ENCODE data around the gene PCNX3.

The PCNX3 gene

GRCh38 chr11:65584723-65585171, 30.8 kb upstream of the PCNX3 start:
- DNase-seq (ENCODE audit: low read depth, low spot score): no peak
- H3K4me3 ChIP-seq (ENCODE audit: low read depth, low read length): no peak overlapping the region
- CTCF ChIA-PET: interaction anchor here (4.7 to 6.8 kb wide), 3 partner anchors 8 to 13 kb away, joined by 35 to 60 read pairs (median 46); partner anchors contain the start of genes EHBP1L1, FAM89B and ZNRD2
- TF ChIP-seq CTCF (IDR thresholded peaks at IDR 0.05; ENCODE audit: insufficient read depth, low read length, missing control alignments): no peak
- POLR2A ChIA-PET: interaction anchor here (1.1 kb wide), 1 partner anchor 23 kb away, joined by 4 read pairs; no protein-coding TSS in a partner anchor

DNA sequence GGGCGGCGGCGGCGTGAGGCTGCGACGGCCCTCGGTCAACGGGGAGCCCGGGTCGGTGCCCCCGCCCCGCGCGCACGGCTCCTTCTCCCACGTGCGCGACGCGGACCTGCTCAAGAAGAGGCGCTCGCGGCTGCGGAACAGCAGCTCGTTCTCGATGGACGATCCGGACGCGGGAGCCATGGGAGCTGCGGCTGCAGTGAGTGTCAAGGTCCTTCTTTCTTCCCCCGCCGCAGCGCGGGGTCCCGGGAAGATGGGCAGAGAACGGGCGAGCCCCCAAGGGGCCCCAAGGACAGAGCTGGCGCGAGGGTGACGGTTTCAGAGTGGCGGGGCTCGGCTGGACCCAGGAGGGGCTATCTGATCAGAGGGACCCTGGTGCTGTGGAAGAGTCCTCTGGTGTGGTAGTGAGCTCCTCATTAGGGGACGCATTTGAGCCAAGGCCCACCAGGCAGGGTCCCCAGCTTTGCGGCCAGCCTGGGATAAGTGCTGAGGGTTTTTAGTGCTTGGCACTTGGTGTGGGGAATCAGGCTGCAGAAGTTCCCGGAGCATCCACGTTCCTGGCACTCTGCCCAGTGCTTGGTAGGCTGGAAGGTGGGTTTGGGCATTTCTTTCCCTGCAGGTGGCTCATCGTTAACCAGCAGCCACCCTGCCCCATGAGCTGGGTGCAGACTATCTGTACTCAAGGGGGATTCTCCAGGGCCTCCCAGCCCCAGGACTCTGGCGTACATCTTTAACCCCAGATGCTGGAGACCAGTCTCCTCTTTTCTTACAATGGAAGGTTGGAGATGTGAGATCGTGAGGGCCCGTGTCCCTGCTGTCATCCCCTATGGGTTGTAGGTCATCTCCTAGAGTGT, 30.0 kb upstream of the PCNX3 start:
- no peak for TF ChIP-seq CTCF (IDR thresholded peaks at IDR 0.05; ENCODE audit: insufficient read depth, low read length, missing control alignments)
- DNase-seq (ENCODE audit: low read depth, low spot score): no peak
- CTCF ChIA-PET: interaction anchor here (4.7 to 10.6 kb wide), 4 partner anchors 8 to 45 kb away, joined by 35 to 182 read pairs (median 53); partner anchors contain the start of genes EHBP1L1, FAM89B and ZNRD2
- no peak overlapping the region for H3K4me3 ChIP-seq (ENCODE audit: low read depth, low read length)
- POLR2A ChIA-PET: interaction anchor here (1.0 to 3.9 kb wide), 3 partner anchors 9 to 29 kb away, joined by 3 to 18 read pairs (median 4); partner anchors contain the start of genes EHBP1L1 and PCNX3

- ChIA-PET CTCF (interaction anchor here (1.0 to 10.6 kb wide), 6 partner anchors 7 to 46 kb away, joined by 4 to 182 read pairs (median 40); partner anchors contain the start of genes EHBP1L1, FAM89B, MAP3K11 and ZNRD2), POLR2A (interaction anchor here (1.0 to 3.9 kb wide), 4 partner anchors 9 to 29 kb away, joined by 3 to 18 read pairs (median 6); partner anchors contain the start of genes EHBP1L1, FAM89B and PCNX3)
- H3K4me3 ChIP-seq (ENCODE audit: low read depth, low read length): no peak overlapping the region
- DNase-seq (ENCODE audit: low read depth, low spot score): no peak
- TF ChIP-seq CTCF (IDR thresholded peaks at IDR 0.05; ENCODE audit: insufficient read depth, low read length, missing control alignments): no peak
These were observed 29.3 kb upstream of the PCNX3 start for GRCh38 chr11:65586247-65586630.

GRCh38 chr11:65586676-65587075, 28.9 kb upstream of the PCNX3 start:
- CTCF ChIA-PET: interaction anchor here (0.6 to 10.6 kb wide), 8 partner anchors 7 to 46 kb away, joined by 3 to 182 read pairs (median 22); partner anchors contain the start of genes EHBP1L1, FAM89B, KCNK7 and MAP3K11
- POLR2A ChIA-PET: interaction anchor here (1.8 to 3.9 kb wide), 3 partner anchors 10 to 28 kb away, joined by 4 to 18 read pairs (median 7); partner anchors contain the start of genes EHBP1L1, FAM89B and PCNX3
- no peak for TF ChIP-seq CTCF (IDR thresholded peaks at IDR 0.05; ENCODE audit: insufficient read depth, low read length, missing control alignments)
- no peak overlapping the region for H3K4me3 ChIP-seq (ENCODE audit: low read depth, low read length)
- DNase-seq (ENCODE audit: low read depth, low spot score): no peak

GRCh38 chr11:65588199-65589054, 27.1 kb upstream of the PCNX3 start:
- ChIA-PET POLR2A (interaction anchor here (2.1 to 3.9 kb wide), 2 partner anchors 12 to 16 kb away, joined by 7 to 18 read pairs; partner anchors contain the start of genes EHBP1L1 and FAM89B), CTCF (interaction anchor here (1.4 to 10.6 kb wide), 6 partner anchors 9 to 48 kb away, joined by 5 to 182 read pairs (median 23); partner anchors contain the start of genes EHBP1L1, FAM89B, MAP3K11 and ZNRD2)
- no peak overlapping the region for H3K4me3 ChIP-seq (ENCODE audit: low read depth, low read length)
- DNase-seq (ENCODE audit: low read depth, low spot score): no peak
- TF ChIP-seq CTCF (IDR thresholded peaks at IDR 0.05; ENCODE audit: insufficient read depth, low read length, missing control alignments): peak; percentile 57

Measured in AG04449 (cell line).